ENCODE data around the gene IFRD2. TPM values are rescaled to one million over a fixed set of nuclear protein-coding genes. Genes with fewer than 3 reads are reported as not detected.

IFRD2 gene
- total and polyA plus RNA-seq, 2 donors (not counting 1 experiment from before 2014, with no cell fraction given) = 28.1 to 51.0 TPM

DNA sequence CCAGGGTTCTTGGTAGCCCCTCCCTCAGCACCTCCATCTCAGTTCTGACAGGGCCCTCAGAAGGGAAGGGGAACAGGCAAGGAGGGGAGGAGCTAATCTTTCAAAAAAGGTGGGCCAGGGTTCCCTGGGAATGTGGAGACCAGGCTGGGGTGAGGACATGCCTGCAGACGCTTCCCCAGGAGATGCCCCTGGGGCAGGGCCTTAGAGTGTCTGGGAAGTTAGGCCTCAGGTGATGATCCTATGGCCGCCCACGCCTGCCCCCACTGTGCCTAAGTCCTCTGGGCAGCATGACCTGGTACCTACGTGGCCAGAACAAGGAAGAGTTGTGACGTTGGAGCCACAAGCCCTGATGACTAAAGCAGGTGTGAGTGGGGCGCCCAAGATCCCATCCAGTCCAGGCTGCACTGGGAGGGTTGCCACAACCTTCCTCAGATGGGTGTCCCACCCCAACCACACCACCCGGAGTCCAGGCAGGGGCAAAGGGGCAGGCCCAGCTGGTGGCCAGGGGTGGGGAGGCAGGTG lies 27.2 kb downstream of the IFRD2 start:
- no peak overlapping the region for H3K9ac ChIP-seq (ENCODE audit: insufficient read depth, low read length)
- H3K27ac ChIP-seq (ENCODE audit: insufficient read depth, low read length) = peak overlapping the region; percentile 66
- peaks cover 58% of the 10 kb centered on the region for H3K4me1 ChIP-seq (ENCODE audit: control insufficient read depth, extremely low read depth, insufficient read depth, low read length)
- H2AFZ ChIP-seq (ENCODE audit: low read length) = no peak overlapping the region
- H4K20me1 ChIP-seq (ENCODE audit: control insufficient read depth, extremely low read depth, insufficient read depth, low read length) = no peaks in the 10 kb centered on the region
- no peaks in the 10 kb centered on the region for H3K27me3 ChIP-seq (ENCODE audit: control insufficient read depth, insufficient read depth, low read length)
- peak overlapping the region; percentile 48 for H3K4me2 ChIP-seq (ENCODE audit: extremely low read depth, insufficient read depth, low read length)
- no peak overlapping the region for H3K4me3 ChIP-seq (replicated peaks in 1 of 4; ENCODE audit: control extremely low read depth in 1 of 4, insufficient read depth in 1 of 4, low read depth in 3 of 4, low read length in 4 of 4)
- TF ChIP-seq, protein P1, sequence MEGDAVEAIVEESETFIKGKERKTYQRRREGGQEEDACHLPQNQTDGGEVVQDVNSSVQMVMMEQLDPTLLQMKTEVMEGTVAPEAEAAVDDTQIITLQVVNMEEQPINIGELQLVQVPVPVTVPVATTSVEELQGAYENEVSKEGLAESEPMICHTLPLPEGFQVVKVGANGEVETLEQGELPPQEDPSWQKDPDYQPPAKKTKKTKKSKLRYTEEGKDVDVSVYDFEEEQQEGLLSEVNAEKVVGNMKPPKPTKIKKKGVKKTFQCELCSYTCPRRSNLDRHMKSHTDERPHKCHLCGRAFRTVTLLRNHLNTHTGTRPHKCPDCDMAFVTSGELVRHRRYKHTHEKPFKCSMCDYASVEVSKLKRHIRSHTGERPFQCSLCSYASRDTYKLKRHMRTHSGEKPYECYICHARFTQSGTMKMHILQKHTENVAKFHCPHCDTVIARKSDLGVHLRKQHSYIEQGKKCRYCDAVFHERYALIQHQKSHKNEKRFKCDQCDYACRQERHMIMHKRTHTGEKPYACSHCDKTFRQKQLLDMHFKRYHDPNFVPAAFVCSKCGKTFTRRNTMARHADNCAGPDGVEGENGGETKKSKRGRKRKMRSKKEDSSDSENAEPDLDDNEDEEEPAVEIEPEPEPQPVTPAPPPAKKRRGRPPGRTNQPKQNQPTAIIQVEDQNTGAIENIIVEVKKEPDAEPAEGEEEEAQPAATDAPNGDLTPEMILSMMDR (conservative IDR thresholded peaks at IDR 0.05 in 1 of 2, IDR thresholded peaks at IDR 0.05 in 1 of 2; ENCODE audit: low read depth in 1 of 2, low read length in 2 of 2) = no peak
- no peak for TF ChIP-seq EZH2 (IDR thresholded peaks at IDR 0.05; ENCODE audit: low read length, missing control alignments)
- H3K36me3 ChIP-seq (ENCODE audit: control insufficient read depth, insufficient read depth, low read length) = peaks cover 2% of the 10 kb centered on the region
- H3K79me2 ChIP-seq (ENCODE audit: control insufficient read depth, insufficient read depth, low read length) = no peaks in the 10 kb centered on the region
- H3K9me3 ChIP-seq (ENCODE audit: control insufficient read depth, insufficient read depth, low read depth, low read length) = no peaks in the 10 kb centered on the region
- DNase-seq (ENCODE audit: low read depth in 2 of 2) = no peak

DNA sequence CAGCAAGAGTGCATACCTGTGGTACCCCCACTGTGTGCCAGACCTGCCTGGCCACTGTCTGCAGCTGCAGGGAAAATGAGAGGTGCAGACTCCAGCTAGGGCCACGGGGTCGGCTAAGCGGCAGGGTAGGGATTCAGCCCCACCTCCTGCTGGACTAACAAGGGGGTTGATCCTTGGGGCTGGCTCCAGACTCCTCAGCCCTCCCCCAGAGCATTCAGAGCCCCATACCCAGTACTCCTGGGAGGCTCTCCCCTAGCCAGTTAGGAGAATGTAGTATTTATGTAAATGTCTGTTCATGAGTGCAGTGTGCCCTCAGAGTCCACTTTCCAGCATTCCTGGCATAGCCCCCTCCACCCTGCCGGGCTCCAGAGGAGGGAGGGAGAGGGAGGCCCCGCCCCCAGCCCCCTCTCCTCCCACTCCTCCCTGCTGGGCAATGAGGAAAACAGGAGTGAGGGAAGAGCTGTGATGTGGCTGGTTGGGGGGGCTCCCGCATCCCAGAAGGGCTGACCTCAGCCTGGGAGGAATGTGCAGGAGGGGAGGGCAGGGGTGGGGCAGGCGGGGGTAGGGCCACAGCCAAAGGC lies 27.8 kb downstream of the IFRD2 start:
- Histone ChIP-seq H3K79me2 (ENCODE audit: control insufficient read depth, insufficient read depth, low read length) (no peaks in the 10 kb centered on the region), H3K4me1 (ENCODE audit: control insufficient read depth, extremely low read depth, insufficient read depth, low read length) (peaks cover 54% of the 10 kb centered on the region), H3K36me3 (ENCODE audit: control insufficient read depth, insufficient read depth, low read length) (peaks cover 2% of the 10 kb centered on the region), H3K4me3 (replicated peaks in 1 of 4; ENCODE audit: control extremely low read depth in 1 of 4, insufficient read depth in 1 of 4, low read depth in 3 of 4, low read length in 4 of 4) (no peak overlapping the region), H3K9ac (ENCODE audit: insufficient read depth, low read length) (no peak overlapping the region), H3K27ac (ENCODE audit: insufficient read depth, low read length) (peak overlapping the region; percentile 66), H3K4me2 (ENCODE audit: extremely low read depth, insufficient read depth, low read length) (peak overlapping the region; percentile 7), H2AFZ (ENCODE audit: low read length) (no peak overlapping the region), H4K20me1 (ENCODE audit: control insufficient read depth, extremely low read depth, insufficient read depth, low read length) (no peaks in the 10 kb centered on the region), H3K27me3 (ENCODE audit: control insufficient read depth, insufficient read depth, low read length) (no peaks in the 10 kb centered on the region), H3K9me3 (ENCODE audit: control insufficient read depth, insufficient read depth, low read depth, low read length) (no peaks in the 10 kb centered on the region)
- TF ChIP-seq, protein P1 (conservative IDR thresholded peaks at IDR 0.05 in 1 of 2, IDR thresholded peaks at IDR 0.05 in 1 of 2; ENCODE audit: low read depth in 1 of 2, low read length in 2 of 2) = no peak
- no peak for TF ChIP-seq EZH2 (IDR thresholded peaks at IDR 0.05; ENCODE audit: low read length, missing control alignments)
- DNase-seq (ENCODE audit: low read depth in 2 of 2) = peak; percentile 93 to 97

DNA sequence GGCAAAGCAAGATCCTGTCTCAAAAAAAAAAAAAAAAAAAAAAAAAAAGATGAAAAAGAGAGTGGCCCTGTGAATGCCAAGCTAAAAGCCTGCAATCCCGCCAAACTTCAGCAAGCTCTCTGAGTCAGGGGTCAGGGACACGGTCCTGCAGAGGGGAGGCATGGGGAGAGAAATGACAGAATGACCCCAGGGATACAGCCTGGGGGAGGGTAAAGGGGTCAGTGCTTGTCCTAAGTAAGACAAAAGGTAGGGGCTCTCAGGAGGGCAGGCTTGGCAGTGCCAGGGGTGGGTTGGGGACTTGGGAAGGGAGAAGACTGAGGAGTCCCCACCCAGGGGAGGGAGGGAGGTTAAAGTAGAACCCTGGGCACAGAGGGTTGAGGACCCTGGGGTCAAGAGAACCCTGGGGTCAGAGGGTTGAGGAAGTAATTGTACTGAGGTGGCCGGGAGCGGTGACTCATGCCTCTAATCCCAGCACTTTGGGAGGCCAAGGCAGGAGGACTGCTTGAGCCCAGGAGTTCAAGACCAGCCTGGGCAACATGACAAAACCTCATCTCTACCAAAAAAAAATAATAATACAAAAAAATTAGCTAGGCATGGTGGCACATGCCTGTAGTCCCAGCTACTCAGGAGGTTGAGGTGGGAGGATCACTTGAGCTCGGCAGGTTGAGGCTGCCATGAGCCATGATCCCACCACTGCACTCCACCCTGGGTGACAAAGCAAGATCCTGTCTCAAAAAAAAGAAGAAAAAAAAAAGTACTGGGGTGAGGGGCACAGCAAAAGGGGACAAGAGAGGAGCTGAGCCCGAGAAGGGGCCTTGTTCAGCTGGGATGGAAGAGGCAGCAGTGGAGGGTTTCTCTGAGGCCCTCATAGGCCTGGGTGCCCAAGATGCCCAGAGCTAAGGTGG lies 28.5 kb downstream of the IFRD2 start:
- H2AFZ ChIP-seq (ENCODE audit: low read length) = no peak overlapping the region
- peak overlapping the region; percentile 23 for H3K27ac ChIP-seq (ENCODE audit: insufficient read depth, low read length)
- peaks cover 2% of the 10 kb centered on the region for H3K36me3 ChIP-seq (ENCODE audit: control insufficient read depth, insufficient read depth, low read length)
- no peaks in the 10 kb centered on the region for H4K20me1 ChIP-seq (ENCODE audit: control insufficient read depth, extremely low read depth, insufficient read depth, low read length)
- no peaks in the 10 kb centered on the region for H3K9me3 ChIP-seq (ENCODE audit: control insufficient read depth, insufficient read depth, low read depth, low read length)
- H3K27me3 ChIP-seq (ENCODE audit: control insufficient read depth, insufficient read depth, low read length) = no peaks in the 10 kb centered on the region
- H3K79me2 ChIP-seq (ENCODE audit: control insufficient read depth, insufficient read depth, low read length) = no peaks in the 10 kb centered on the region
- TF ChIP-seq EZH2 (IDR thresholded peaks at IDR 0.05; ENCODE audit: low read length, missing control alignments) = no peak
- TF ChIP-seq, protein P1 (conservative IDR thresholded peaks at IDR 0.05 in 1 of 2, IDR thresholded peaks at IDR 0.05 in 1 of 2; ENCODE audit: low read depth in 1 of 2, low read length in 2 of 2) = no peak
- no peak overlapping the region for H3K9ac ChIP-seq (ENCODE audit: insufficient read depth, low read length)
- DNase-seq (ENCODE audit: low read depth in 2 of 2) = peak in 1 of 2 donors; percentile 40
- H3K4me2 ChIP-seq (ENCODE audit: extremely low read depth, insufficient read depth, low read length) = peak overlapping the region; percentile 7
- H3K4me3 ChIP-seq (replicated peaks in 1 of 4; ENCODE audit: control extremely low read depth in 1 of 4, insufficient read depth in 1 of 4, low read depth in 3 of 4, low read length in 4 of 4) = no peak overlapping the region
- H3K4me1 ChIP-seq (ENCODE audit: control insufficient read depth, extremely low read depth, insufficient read depth, low read length) = peaks cover 47% of the 10 kb centered on the region
